LoVo (cell line): Measurements from ENCODE around the gene ST8SIA3.

ENCODE experiments used
- DNase-seq: peaks from one replicate; pipeline ENCODE4 v3.0.0-alpha.2; 2016; ENCODE audit warnings: low spot score

The ST8SIA3 gene

GRCh38 chr18:57352271-57352701, at the start of gene ST8SIA3:
Gene ST8SIA3, plus strand, starts transcription at chr18:57352557. Its CDS starts 290 bp downstream, at chr18:57352847.
- no peak for DNase-seq

DNA sequence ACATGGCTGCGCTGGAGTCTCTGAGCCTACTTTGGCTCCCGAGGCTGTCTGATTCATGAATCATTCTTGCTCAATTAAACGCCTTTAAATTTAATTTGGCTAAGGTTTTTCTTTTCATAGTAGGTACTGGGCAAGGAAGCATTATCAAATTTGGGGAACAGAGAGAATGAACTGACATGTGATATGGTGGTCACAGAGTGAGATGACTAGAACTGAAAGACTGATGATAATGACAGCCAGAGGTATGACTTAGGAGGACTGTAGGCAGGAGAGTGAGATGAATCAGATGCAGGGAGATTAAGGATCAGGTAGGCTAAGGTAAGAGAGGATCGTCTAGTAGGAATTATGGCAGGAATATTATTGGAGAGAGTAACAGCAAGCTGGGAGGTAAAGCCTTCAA, 40.9 kb upstream of the ST8SIA3 start:
- no peak for DNase-seq

- no peak for DNase-seq
Observed at GRCh38 chr18:57312346-57313144, 39.8 kb upstream of the ST8SIA3 start.

DNA sequence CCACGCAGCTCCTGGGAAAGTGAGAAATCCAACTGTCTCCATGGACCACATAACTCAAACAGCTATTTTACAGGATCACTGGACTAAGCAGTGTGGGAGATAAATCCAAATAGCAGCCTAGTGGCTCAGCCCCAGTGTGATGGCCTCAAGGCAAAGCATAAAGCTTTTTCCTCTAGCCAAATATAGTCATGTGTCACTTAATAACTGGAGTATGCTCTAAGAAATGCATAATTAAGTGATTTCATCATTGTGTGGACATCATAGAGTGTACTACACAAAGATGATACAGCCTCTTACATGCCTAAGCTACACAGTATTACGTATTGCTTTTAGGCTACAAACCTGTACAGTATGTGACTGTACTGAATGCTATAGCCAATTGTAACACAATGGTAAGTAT, 31.8 kb upstream of the ST8SIA3 start:
- DNase-seq, result no peak

GRCh38 chr18:57325491-57326166, 26.7 kb upstream of the ST8SIA3 start:
- DNase-seq, result no peak

- no peak for DNase-seq
Observed at GRCh38 chr18:57326718-57327323, 25.5 kb upstream of the ST8SIA3 start.

DNA sequence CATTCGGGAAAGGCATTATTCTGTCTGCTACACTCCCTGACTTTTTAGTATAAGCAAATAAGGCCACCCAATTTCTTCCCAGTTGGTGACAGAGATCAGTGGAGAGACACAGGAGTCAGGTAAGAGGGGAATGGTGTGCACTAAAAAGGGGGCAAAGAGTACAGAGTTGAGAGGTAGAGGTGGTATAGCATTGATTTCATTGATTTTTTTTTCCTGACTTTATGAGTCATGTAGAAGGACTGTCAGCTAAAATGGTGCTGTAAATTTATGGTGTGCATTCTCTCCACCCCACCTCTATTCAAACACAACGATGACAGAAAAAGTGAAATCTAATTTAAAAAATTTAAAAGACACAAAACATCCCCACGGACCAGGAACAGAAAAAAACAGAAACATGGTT, 23.7 kb upstream of the ST8SIA3 start:
- DNase-seq, result no peak

- DNase-seq, result no peak
Observed at GRCh38 chr18:57329856-57330255, 22.5 kb upstream of the ST8SIA3 start.

- DNase-seq, result no peak
Observed at GRCh38 chr18:57331718-57332117, 20.6 kb upstream of the ST8SIA3 start.

- no peak for DNase-seq
Observed at GRCh38 chr18:57333940-57334339, 18.4 kb upstream of the ST8SIA3 start.

GRCh38 chr18:57334383-57334782, 18.0 kb upstream of the ST8SIA3 start:
- no peak for DNase-seq

- DNase-seq, result no peak
Observed at GRCh38 chr18:57336343-57336742, 16.0 kb upstream of the ST8SIA3 start.

DNA sequence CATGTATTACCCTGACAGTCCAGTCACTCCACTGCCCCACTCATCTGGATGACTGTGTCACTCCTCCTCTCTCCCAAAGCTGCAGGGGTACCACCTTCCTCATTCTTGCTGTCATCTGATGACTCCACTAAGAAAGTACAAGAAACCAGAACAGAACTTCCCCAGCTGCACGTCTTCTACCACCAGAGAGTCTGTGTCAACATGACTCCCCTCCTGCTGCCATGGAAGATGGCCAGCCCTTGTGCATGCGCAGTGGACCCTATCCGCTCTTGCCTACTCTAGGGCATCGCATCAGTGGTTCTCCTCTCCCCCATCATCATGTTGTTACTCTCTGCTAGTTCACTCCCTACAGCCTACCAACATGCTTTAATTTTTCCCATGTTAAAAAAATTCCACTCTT, 14.5 kb upstream of the ST8SIA3 start:
- DNase-seq, result no peak

DNA sequence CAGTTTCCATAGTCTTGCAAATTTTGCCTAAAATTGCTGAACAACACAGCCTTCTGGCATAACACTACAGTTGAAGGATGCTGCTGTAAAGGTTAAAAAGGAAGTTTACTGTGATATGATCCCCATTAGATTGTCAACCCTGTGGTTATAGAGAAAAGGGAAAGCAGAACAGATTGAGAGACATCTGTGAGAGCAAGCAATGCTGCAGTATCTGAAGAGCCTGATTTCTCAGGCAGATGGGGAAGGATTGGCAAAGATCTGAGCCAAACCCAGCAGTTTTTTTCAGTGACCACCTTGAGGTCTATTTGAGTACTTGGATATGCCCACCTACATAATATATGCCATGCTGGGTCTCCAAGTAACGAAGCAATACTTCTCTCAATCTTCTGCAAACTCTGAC, 8.5 kb upstream of the ST8SIA3 start:
- no peak for DNase-seq

DNA sequence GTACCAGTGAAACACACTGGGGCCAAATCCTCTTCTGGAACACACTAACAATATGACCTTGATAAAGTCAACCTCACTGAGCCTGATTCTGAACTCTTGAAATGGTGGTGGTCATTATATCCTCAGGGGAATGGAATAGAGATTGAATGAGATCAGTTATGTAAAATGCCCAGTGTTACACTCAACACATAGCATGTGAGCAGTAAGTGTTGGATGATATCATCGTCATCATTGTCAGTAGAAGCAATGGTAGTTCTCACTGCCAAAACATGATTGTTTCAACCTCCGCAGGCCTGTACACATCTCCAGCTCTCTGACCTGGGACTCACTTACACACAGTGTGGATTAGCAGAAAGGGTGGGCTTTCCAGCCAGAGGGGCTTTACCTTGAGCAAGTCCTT, 5.5 kb upstream of the ST8SIA3 start:
- no peak for DNase-seq

- DNase-seq, result no peak
Observed at GRCh38 chr18:57347784-57348183, 4.6 kb upstream of the ST8SIA3 start.

DNA sequence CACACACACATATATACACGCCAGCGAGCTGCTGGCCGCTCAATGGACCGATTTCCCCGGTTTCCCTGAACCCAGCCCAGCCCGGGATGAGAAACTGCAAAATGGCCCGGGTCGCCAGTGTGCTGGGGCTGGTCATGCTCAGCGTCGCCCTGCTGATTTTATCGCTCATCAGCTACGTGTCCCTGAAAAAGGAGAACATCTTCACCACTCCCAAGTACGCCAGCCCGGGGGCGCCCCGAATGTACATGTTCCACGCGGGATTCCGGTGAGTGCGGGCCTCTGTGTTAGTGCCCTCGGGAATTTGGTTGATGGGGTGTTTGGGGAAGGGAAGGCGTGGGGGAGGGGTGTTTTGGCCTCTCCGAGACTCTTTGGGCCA, 392 bp downstream of the ST8SIA3 start:
- DNase-seq, result no peak

GRCh38 chr18:57353137-57353939, 981 bp downstream of the ST8SIA3 start:
- DNase-seq, result no peak

DNA sequence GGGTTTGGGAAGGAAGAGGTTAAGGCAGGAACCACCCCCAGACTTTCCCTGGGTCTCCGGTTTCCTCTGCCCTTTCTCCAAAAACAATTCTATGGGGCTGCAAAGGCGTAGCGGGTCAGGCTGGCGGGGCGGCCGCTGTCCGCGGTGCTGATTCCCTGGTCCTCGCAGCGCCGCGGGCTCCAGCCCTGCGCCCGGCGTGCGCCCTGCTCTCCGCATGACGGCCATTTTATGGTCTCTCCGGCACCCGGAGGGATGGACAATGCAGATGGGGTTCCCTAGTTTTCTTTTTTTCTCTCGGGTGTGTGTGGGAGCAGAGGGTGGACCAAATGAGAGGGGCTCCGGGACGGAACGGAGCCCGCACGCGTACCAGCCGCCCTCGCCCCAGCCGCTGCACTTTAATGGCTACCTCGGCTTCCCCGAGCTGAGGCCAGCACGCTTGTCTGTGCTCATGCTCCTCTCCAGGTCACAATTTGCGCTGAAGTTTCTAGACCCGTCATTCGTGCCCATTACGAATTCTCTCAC, 1.6 kb downstream of the ST8SIA3 start:
- DNase-seq, result no peak

- DNase-seq, result no peak
Observed at GRCh38 chr18:57359433-57359832, 7.1 kb downstream of the ST8SIA3 start.

GRCh38 chr18:57362714-57363113, 10.4 kb downstream of the ST8SIA3 start:
- no peak for DNase-seq

- no peak for DNase-seq
Observed at GRCh38 chr18:57364460-57364859, 12.1 kb downstream of the ST8SIA3 start.
